ENCODE data around the gene SORL1.

DNA sequence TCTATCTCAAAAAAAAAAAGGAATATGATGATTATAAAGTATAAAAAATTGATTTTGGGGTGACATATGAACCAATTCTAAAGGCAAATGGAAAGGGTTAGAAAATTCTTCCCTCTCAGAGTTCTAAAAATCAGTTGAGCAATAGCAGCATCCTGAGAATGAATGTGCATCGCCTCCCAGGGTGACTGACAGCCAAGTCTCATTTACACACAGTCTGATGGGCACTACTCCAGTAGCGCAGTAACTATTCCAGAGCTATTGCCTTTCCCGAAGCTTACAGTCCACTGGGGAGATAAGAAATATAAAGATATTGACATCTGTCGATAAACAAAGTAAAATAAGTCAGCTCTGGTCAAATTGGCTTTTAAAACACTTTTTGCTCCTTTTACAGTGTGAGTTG lies 32.3 kb upstream of the SORL1 start:
- TF ChIP-seq, protein P1, sequence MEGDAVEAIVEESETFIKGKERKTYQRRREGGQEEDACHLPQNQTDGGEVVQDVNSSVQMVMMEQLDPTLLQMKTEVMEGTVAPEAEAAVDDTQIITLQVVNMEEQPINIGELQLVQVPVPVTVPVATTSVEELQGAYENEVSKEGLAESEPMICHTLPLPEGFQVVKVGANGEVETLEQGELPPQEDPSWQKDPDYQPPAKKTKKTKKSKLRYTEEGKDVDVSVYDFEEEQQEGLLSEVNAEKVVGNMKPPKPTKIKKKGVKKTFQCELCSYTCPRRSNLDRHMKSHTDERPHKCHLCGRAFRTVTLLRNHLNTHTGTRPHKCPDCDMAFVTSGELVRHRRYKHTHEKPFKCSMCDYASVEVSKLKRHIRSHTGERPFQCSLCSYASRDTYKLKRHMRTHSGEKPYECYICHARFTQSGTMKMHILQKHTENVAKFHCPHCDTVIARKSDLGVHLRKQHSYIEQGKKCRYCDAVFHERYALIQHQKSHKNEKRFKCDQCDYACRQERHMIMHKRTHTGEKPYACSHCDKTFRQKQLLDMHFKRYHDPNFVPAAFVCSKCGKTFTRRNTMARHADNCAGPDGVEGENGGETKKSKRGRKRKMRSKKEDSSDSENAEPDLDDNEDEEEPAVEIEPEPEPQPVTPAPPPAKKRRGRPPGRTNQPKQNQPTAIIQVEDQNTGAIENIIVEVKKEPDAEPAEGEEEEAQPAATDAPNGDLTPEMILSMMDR (conservative IDR thresholded peaks at IDR 0.05; ENCODE audit: low read length), result no peak
- no peak for TF ChIP-seq EZH2phosphoT487 (IDR thresholded peaks at IDR 0.05; ENCODE audit: borderline replicate concordance, low read depth, low read length)

Measured in OCI-LY7 (cell line).